Ascending aorta (tissue), 2 donors: ENCODE results near the gene EPPIN. TPM values are rescaled to one million over a fixed set of nuclear protein-coding genes. Genes with fewer than 3 reads are reported as not detected.

Source experiments
- DNase-seq, 2 donors: peaks; one replicate each; pipeline ENCODE4 v3.0.0-alpha.2; 2019; ENCODE audit warnings: low spot score in 2 of 2
- H3K27ac ChIP-seq, 2 donors: fragments of 200-600 bp; sonication (generic); one replicate each; pipeline ENCODE4 v1.5.1; 2016 to 2017; ENCODE audit warnings: mild to moderate bottlenecking in 1 of 2
- H3K27me3 ChIP-seq: fragments of 200-600 bp; sonication (generic); one replicate; pipeline ENCODE4 v1.5.1; 2017
- H3K36me3 ChIP-seq, 2 donors: fragments of 200-600 bp; sonication (generic); one replicate each; pipeline ENCODE4 v1.5.1; 2016
- H3K4me1 ChIP-seq, 2 donors: fragments of 200-600 bp; sonication (generic); one replicate each; pipeline ENCODE4 v1.5.1; 2016 to 2017; ENCODE audit warnings: mild to moderate bottlenecking in 1 of 2
- H3K4me3 ChIP-seq, 2 donors: fragments of 200-600 bp; sonication (generic); one replicate each; pipeline ENCODE4 v1.5.1; 2016 to 2017; ENCODE audit warnings: mild to moderate bottlenecking in 1 of 2
- H3K9me3 ChIP-seq, 2 donors: fragments of 200-600 bp; sonication (generic); one replicate each; pipeline ENCODE4 v1.5.1; 2016
- CTCF ChIP-seq, 3 experiments: fragments of 200-600 bp in 2 of 3; fragments of 450-650 bp in 1 of 3; sonication (generic) in 2 of 3; IDR thresholded peaks; one replicate each; pipeline ENCODE4 v1.5.1; 2016 to 2019; ENCODE audit warnings: antibody characterized with exemption in 3 of 3, mild to moderate bottlenecking in 1 of 3, moderate library complexity in 1 of 3
- intact Hi-C: fragments of 100-400 bp; cut with DNase I; formaldehyde crosslinking; loops from one replicate; pipeline ENCODE4 v1.15.1; 2023
- total RNA-seq: library from RNA; depleted of rRNA; stranded (reverse); fragments of >200 nt; gene quantifications from one replicate; pipeline ENCODE4 v1.1.0, GENCODE V29; 2016

EPPIN gene
- not detected for total RNA-seq

GRCh38 chr20:45547206-45547770 is at the start of gene EPPIN:
EPPIN (minus strand) TSS chr20:45547401; CDS start chr20:45547357, 44 bp downstream.
- no peaks in the 10 kb centered on the region for H3K4me1 ChIP-seq
- intact Hi-C loops, result loop anchor here (2.0 kb wide), 1 partner anchor 224 kb away; no protein-coding TSS in a partner anchor
- H3K4me3 ChIP-seq, result no peak within 1 kb of the TSS
- H3K36me3 ChIP-seq, result no peaks in the 10 kb centered on the region
- no peak for TF ChIP-seq CTCF (IDR thresholded peaks at IDR 0.05)
- no peak for DNase-seq
- no peak within 1 kb of the TSS for H3K27ac ChIP-seq
- H3K9me3 ChIP-seq, result no peaks in the 10 kb centered on the region
- H3K27me3 ChIP-seq, result no peaks in the 10 kb centered on the region

- intact Hi-C loops, result no loop called here
- Histone ChIP-seq H3K4me3 (no peak overlapping the region), H3K27ac (no peak overlapping the region), H3K9me3 (no peaks in the 10 kb centered on the region), H3K4me1 (no peaks in the 10 kb centered on the region), H3K36me3 (no peaks in the 10 kb centered on the region), H3K27me3 (no peaks in the 10 kb centered on the region)
- no peak for DNase-seq
- TF ChIP-seq CTCF (IDR thresholded peaks at IDR 0.05), result no peak
These were observed 48.0 kb upstream of the EPPIN start for GRCh38 chr20:45595235-45595634.

GRCh38 chr20:45593498-45593897 is 46.3 kb upstream of the EPPIN start:
- no peaks in the 10 kb centered on the region for H3K4me1 ChIP-seq
- TF ChIP-seq CTCF (IDR thresholded peaks at IDR 0.05), result no peak
- intact Hi-C loops, result no loop called here

GRCh38 chr20:45592574-45593189 is 45.5 kb upstream of the EPPIN start:
- TF ChIP-seq CTCF (IDR thresholded peaks at IDR 0.05), result peak in 1 of 3 experiments; percentile 7
- no peaks in the 10 kb centered on the region for H3K36me3 ChIP-seq
- no peaks in the 10 kb centered on the region for H3K9me3 ChIP-seq
- no peak overlapping the region for H3K27ac ChIP-seq
- no peaks in the 10 kb centered on the region for H3K4me1 ChIP-seq
- H3K4me3 ChIP-seq, result no peak overlapping the region
- intact Hi-C loops, result no loop called here
- H3K27me3 ChIP-seq, result no peaks in the 10 kb centered on the region
- no peak for DNase-seq

More at GRCh38 chr20:45593498-45593897, 46.3 kb upstream of the EPPIN start:
- Histone ChIP-seq H3K27me3 (no peaks in the 10 kb centered on the region), H3K9me3 (no peaks in the 10 kb centered on the region), H3K36me3 (no peaks in the 10 kb centered on the region), H3K27ac (no peak overlapping the region), H3K4me3 (no peak overlapping the region)
- DNase-seq, result no peak

GRCh38 chr20:45589725-45590124 is 42.5 kb upstream of the EPPIN start:
- no peaks in the 10 kb centered on the region for H3K36me3 ChIP-seq
- intact Hi-C loops, result no loop called here

More at GRCh38 chr20:45589725-45590124, 42.5 kb upstream of the EPPIN start:
- H3K9me3 ChIP-seq, result no peaks in the 10 kb centered on the region
- H3K27me3 ChIP-seq, result no peaks in the 10 kb centered on the region
- no peak overlapping the region for H3K27ac ChIP-seq
- TF ChIP-seq CTCF (IDR thresholded peaks at IDR 0.05), result no peak
- no peaks in the 10 kb centered on the region for H3K4me1 ChIP-seq
- no peak overlapping the region for H3K4me3 ChIP-seq
- DNase-seq, result no peak
